HG02678 (cell line): Measurements from ENCODE around the gene TNFRSF8.
A peak's percentile ranks its signal among the peaks of the same experiment; 100 is the strongest.
"Not testable (repeated sequence)": the region's sequence is repeated elsewhere in the genome, so short reads cannot be mapped to it uniquely, and the experiment has no call there.

ENCODE experiments used
- ATAC-seq: cut with Tn5 transposase; IDR thresholded peaks from one replicate; pipeline ENCODE4 v1.9.1; 2021; ENCODE audit warnings: mild to moderate bottlenecking, moderate library complexity; ENCODE audit not compliant: unreplicated experiment

Gene TNFRSF8

GRCh38 chr1:12083766-12084165 is 20.7 kb downstream of the TNFRSF8 start:
- no peak for ATAC-seq

GRCh38 chr1:12085643-12086260 is 22.6 kb downstream of the TNFRSF8 start:
- ATAC-seq = no peak

- peak; percentile 64 for ATAC-seq
Observed at GRCh38 chr1:12087797-12088314, 24.8 kb downstream of the TNFRSF8 start.

GRCh38 chr1:12088607-12089006 is 25.5 kb downstream of the TNFRSF8 start:
- ATAC-seq = no peak

- no peak for ATAC-seq
Observed at GRCh38 chr1:12090326-12090725, 27.2 kb downstream of the TNFRSF8 start.

GRCh38 chr1:12091191-12091590 is 28.1 kb downstream of the TNFRSF8 start:
- no peak for ATAC-seq

GRCh38 chr1:12094180-12094579 is 31.1 kb downstream of the TNFRSF8 start:
- ATAC-seq = no peak

GRCh38 chr1:12095452-12096263 is 32.6 kb downstream of the TNFRSF8 start:
- no peak for ATAC-seq

- no peak for ATAC-seq
Observed at GRCh38 chr1:12096615-12097014, 33.5 kb downstream of the TNFRSF8 start.

GRCh38 chr1:12097321-12097720 is 34.2 kb downstream of the TNFRSF8 start:
- ATAC-seq = no peak

GRCh38 chr1:12098786-12099185 is 35.7 kb downstream of the TNFRSF8 start:
- ATAC-seq = no peak

- ATAC-seq = no peak
Observed at GRCh38 chr1:12099610-12100009, 36.5 kb downstream of the TNFRSF8 start.

GRCh38 chr1:12100071-12100470 is 37.0 kb downstream of the TNFRSF8 start:
- no peak for ATAC-seq

- ATAC-seq = not testable (repeated sequence)
Observed at GRCh38 chr1:12101120-12101519, 38.0 kb downstream of the TNFRSF8 start.

GRCh38 chr1:12102066-12102465 is 39.0 kb downstream of the TNFRSF8 start:
- ATAC-seq = no peak

- ATAC-seq = no peak
Observed at GRCh38 chr1:12104417-12104816, 41.3 kb downstream of the TNFRSF8 start.

GRCh38 chr1:12106153-12106552 is 43.0 kb downstream of the TNFRSF8 start:
- no peak for ATAC-seq

GRCh38 chr1:12106861-12107260 is 43.8 kb downstream of the TNFRSF8 start:
- ATAC-seq = not testable (repeated sequence)

- ATAC-seq = no peak
Observed at GRCh38 chr1:12107718-12108117, 44.6 kb downstream of the TNFRSF8 start.

GRCh38 chr1:12109901-12110300 is 46.8 kb downstream of the TNFRSF8 start:
- no peak for ATAC-seq

GRCh38 chr1:12111741-12112140 is 48.6 kb downstream of the TNFRSF8 start:
- no peak for ATAC-seq

- no peak for ATAC-seq
Observed at GRCh38 chr1:12112711-12113161, 49.6 kb downstream of the TNFRSF8 start.
